ENCODE results near the gene ARFIP2.
A peak's percentile ranks its signal among the peaks of the same experiment; 100 is the strongest.
"Not testable (repeated sequence)": the region's sequence is repeated elsewhere in the genome, so short reads cannot be mapped to it uniquely, and the experiment has no call there.

ARFIP2 gene, protein sequence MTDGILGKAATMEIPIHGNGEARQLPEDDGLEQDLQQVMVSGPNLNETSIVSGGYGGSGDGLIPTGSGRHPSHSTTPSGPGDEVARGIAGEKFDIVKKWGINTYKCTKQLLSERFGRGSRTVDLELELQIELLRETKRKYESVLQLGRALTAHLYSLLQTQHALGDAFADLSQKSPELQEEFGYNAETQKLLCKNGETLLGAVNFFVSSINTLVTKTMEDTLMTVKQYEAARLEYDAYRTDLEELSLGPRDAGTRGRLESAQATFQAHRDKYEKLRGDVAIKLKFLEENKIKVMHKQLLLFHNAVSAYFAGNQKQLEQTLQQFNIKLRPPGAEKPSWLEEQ

GRCh38 chr11:6481012-6481923, at the start of gene ARFIP2, which contains the start of gene TIMM10B:
TSS of gene ARFIP2 (minus strand) at chr11:6481331. CDS start at chr11:6480421, 910 bp downstream.
TSS of gene TIMM10B (plus strand) at chr11:6481501. CDS start at chr11:6481517, 16 bp downstream.
- peak; percentile 58 to 100 (median 98) for DNase-seq

GRCh38 chr11:6530848-6531247, 49.7 kb upstream of the ARFIP2 start:
- no peak for DNase-seq

- no peak for DNase-seq
Observed at GRCh38 chr11:6529266-6529665, 48.1 kb upstream of the ARFIP2 start.

DNA sequence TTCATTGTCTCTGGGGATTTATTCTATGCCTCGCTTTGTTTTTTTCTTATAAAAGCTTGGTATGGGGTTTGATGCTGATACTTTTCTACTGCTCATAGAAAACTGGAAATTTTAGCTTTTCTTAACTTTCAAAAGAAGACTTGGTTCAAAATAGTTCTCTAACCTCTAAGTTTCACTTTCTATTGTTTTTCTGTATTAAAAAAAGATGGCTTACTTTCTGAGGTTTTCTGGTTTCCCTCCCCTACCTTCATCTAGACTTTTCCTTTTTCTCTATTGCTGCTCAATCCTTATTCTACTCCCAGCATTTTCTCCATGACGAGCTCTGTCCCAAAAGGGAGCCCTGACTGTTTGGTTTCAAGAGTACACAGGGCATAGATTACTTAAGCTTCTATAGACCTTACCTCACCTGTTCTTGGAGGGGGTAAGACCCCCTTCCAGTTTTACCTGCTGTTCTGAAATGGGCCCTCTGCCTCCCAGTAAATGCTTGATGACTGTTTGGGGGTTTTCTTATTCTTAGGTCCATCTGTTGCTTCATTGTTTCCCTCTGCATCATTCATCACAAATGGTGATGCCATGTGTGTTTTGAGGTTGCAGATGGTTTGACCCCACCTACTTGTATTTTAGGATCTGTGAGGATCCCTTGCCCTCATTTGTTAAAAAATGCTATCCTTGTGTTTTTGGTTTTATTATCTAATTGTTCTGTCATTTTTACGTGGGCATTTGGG, 45.4 kb upstream of the ARFIP2 start:
- DNase-seq = no peak

DNA sequence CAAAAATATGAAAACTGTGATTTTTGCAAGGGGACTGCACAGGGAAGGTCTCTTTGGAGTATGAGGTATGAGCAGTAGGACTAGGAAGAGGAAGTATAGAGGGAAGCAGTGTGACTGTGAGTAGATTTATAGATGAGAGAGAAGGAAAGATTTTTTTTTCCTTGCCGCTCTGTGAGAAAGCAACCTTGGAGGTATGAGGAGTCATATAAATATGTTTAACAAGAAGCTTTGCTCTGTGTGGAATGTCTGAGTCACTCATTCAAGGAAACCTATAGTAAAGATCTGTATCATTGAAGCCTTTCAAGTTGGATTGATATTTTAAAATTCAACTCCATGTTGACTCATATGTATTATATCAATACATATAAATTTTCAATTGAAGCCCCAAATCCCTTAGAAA, 42.1 kb upstream of the ARFIP2 start:
- no peak for DNase-seq

DNA sequence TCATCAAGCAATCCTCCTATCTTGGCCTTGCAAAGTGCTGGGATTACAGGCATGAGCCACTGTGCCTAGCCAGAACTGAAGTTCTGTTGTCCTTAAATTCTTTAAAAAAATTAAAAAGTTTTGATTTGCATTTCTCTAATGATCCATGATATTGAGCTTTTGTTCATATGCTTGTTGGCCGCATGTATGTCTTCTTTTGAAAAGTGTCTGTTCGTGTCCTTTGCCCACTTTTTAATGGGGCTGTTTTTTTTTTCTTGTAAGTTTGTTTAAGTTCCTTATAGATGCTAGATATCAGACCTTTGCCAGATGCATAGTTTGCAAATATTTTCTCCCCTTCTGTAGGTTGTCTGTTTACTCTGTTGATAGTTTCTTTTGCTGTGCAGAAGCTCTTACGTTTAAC, 40.8 kb upstream of the ARFIP2 start:
- not testable (repeated sequence) for DNase-seq

DNA sequence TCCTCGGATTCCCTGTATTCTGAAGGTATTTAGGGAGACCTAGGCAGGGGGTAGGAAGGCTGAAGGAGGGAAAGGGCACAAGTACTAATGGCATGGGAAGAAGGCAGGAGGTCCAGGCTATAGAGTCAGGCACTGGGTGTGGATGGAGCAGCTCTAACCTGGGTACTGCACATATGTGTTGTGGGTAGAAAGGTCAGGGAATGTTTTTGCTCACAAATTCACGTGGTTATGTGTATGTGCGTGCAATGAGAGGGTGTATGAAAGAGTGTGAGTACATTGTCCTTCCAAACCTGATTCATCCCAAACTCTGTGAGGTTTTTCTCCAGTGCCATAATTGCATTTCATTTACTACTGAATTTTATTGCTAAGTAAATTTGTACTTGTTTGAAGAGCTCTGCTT, 39.1 kb upstream of the ARFIP2 start:
- DNase-seq = no peak

DNA sequence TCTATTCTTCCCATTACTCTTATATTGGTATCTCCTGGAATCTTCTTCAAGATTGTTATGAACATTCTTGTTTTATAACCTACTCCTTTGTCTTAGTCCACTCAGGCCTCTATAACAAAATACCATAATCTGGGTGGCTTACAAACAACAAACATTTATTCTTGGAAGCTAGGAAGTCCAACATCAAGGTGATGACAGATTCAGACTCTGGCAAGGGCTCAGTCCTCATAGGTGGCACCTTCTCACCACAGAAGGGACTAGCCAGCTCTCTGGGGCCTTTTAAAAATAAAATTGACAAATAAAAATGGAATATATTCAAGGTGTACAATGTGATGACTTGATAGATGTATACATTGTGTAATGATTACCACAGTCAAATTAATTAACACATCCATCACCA, 35.7 kb upstream of the ARFIP2 start:
- DNase-seq = no peak

DNA sequence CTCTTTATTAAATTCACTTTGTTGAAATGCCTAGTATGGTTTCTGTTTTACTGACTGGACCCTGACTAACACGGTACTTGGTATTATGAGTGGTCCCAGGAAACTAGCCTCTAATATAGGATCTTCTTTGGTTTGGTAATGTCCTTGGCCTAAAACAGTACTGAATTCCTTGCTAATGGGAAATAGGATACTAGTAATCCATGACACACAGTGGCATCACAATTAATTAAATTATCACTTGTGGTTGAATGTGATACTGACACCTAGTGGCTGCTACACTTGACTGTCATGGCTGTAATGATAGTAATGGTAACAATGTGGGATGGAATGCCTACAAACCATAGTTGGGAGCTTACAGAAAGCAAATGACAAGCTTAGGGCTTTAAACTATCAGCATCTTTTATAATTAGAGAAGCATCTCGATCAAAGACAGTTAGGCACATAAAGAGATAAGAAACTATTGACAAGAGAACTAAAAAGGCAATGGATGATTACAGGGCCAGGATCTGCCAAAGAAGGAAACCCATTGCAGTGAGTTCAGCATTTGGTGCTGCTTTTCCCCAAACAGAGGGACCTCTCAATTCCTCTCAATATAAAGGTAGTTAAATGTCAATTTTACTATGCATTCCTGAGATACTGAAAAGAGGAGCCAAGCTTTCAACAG, 24.6 kb upstream of the ARFIP2 start:
- peak in 3 of 56 donors; percentile 13 to 14 (median 14) for DNase-seq

DNA sequence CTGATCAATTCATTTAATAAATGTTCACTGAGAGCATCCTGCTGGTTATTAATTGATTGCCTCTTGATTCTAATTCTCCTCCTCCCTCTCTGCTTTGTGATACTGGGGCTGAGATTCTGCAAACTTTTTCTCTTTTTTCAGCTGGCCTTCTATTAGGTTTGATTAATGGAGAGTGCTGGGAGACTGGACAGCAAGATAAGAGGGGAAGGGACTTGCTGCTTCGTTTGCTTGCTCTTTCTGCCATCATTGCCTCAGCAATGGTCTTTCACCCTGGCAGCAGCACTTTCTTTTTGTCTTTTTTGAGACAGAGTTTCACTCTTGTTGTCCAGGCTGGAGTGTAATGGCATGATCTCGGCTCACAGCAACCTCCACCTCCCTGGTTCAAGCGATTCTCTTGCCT, 23.0 kb upstream of the ARFIP2 start:
- DNase-seq = no peak

DNA sequence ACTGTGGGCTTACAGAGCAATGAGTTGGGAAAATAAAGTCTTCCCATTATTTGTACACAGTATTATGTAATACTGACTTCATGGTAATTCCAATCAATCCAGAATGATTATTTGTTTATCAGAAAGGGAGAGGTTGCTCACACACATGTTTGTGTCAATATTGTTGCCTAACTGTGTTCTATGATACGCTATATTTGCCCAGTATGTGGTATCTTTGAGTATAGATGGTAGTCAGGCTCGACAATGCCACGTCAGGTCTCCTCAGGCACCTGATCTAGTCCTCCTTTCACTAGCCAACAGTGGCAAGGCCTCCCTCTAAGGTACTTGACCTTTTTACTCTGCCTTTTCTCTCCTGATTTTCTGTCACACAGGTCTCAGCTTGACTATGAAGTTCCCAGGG, 21.3 kb upstream of the ARFIP2 start:
- DNase-seq = no peak

DNA sequence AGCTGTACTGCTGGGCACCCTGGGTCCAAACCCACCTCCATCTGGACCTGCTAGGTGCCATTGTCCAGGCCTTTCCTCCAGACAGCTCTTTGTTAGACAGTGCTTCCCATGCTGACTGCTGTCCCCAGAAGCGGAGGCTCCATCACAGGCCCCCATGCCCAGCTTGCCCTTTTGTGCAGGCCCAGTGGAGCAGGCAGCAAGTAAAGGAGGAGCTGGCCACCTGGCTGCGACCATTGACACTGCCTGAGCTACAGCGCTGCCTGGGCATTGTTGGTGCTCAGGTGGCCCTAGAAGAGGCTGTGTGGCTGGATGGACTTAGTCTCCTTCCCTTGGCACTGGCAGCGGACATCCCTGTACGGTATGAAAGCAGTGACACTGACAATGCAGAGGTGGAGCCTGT, 17.4 kb upstream of the ARFIP2 start:
- DNase-seq = no peak

DNA sequence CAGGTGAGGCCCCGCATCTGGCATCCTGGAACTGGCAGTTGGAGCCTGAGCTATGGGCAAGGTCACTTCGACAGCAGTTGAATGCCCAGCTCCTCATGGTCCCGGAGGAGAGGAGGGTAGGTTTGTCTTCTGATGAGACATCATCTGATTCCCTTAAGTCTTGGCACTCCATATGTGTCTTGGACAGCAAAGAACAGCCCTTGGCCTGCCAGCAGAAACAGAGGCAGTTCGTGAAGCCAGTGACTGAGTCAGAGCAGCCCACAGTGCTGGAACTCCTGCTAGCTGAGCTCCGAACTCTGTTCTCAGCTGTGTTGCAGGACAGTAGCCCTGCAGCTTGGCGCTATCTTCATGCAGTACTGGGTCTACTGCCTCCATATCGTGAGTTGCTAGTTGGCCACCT, 17.0 kb upstream of the ARFIP2 start:
- no peak for DNase-seq

- peak in 7 of 56 donors; percentile 16 to 67 (median 23) for DNase-seq
Observed at GRCh38 chr11:6497069-6497839, 16.1 kb upstream of the ARFIP2 start, which contains the start of gene DNHD1. TSS of gene DNHD1 (plus strand) at chr11:6497280. CDS start at chr11:6498216, 936 bp downstream.

GRCh38 chr11:6489306-6489705, 8.2 kb upstream of the ARFIP2 start:
- DNase-seq = no peak

DNA sequence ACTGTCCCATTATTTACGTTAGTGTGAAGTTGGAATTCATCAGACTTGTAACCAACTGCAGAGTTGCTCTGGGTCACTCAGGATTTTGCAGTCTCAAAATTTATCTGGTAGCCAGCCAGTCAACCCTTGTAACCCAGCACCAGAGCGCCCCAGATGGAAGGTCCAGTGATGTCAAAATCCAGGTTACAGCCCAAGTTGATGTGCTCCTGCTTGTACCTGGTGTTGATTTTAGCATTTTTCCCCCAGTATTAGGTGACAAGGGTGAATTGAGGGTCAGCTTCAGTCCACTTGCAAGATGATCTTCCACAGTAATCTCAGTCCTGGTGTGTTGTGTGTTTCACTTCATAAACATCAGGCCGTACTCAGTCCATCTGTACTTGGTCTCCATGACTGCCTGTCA, 7.7 kb upstream of the ARFIP2 start:
- DNase-seq = no peak

DNA sequence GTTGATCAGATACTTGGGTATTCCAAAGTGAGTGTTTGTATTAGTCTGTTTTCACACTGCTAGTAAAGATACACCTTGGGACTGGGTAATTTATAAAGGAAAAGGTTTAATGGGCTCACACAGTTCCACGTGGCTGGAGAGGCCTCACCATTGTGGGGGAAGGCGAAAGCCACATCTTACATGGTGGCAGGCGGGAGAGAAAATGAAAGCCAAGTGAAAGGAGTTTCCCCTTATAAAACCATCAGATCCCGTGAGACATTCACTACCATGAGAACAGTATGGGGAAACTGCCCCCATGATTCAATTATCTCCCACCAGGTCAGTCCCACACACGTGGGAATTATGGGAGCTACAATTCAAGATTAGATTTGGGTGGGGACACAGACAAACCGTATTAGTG, 7.2 kb upstream of the ARFIP2 start:
- DNase-seq = no peak

DNA sequence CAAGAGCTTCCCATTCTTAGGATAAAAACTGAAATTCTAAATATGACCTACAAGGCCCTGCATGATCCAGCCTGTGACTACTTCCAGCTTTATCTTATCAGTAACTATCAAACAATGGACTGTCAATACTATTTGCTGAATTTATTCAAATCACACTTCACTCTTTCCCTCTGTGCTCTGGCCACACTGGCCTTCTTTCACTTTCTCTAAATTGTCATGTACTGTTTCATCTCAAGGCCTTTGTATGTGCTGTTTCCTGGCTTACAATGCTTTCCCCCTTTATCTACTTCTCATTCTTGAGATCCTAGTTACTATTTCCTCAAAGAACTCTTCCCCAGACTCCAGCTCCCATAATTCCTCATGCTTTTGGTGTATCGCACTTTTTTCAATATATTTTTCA, 5.8 kb upstream of the ARFIP2 start:
- no peak for DNase-seq

- no peak for DNase-seq
Observed at GRCh38 chr11:6486256-6486655, 5.1 kb upstream of the ARFIP2 start.

- DNase-seq = no peak
Observed at GRCh38 chr11:6485661-6486060, 4.5 kb upstream of the ARFIP2 start.
